Panc1 (cell line): Measurements from ENCODE around the gene PLCH2.

Experiments used
- POLR2AphosphoS5 ChIP-seq: IDR thresholded peaks from 2 replicates; pipeline ENCODE4 v1.6.1; 2012; ENCODE audit warnings: mild to moderate bottlenecking, low read depth, low read length, moderate library complexity
- SIN3A ChIP-seq: IDR thresholded peaks from 2 replicates; pipeline ENCODE4 v1.6.1; 2012; ENCODE audit warnings: low read depth, mild to moderate bottlenecking, low read length, moderate library complexity, borderline replicate concordance; ENCODE audit not compliant: insufficient read depth
- TF ChIP-seq, protein P1 (sequence below): fragments of 450-650 bp; IDR thresholded peaks from 2 replicates; pipeline ENCODE4 v1.5.1; 2017; ENCODE audit warnings: mild to moderate bottlenecking

DNA sequence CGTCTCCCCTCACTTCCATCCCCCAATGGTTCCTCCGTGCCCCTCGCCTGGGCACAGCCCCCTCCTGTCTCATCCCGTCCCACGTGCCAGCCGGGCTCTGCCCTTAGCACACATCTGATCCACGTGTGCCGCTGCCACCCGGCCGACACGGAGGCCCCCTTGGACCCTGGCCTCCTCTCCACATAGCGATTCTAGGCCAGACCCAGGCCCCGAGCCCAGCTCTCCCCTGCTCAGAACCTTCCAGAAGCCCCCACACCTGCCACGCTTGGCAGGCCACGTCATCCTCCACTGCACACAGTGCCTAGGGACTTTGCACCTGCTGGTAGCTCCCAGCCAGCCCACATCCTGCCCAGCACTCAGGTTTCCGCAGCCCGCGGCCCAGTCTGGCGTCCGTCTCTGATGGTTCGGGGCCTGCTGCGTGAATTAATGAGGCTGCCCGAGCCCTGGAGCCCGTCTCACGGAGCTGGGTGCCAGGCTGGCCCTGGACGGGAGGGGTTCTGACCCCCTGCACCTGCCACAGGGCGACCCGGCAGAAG, 20.1 kb downstream of the PLCH2 start:
- TF ChIP-seq, protein P1, sequence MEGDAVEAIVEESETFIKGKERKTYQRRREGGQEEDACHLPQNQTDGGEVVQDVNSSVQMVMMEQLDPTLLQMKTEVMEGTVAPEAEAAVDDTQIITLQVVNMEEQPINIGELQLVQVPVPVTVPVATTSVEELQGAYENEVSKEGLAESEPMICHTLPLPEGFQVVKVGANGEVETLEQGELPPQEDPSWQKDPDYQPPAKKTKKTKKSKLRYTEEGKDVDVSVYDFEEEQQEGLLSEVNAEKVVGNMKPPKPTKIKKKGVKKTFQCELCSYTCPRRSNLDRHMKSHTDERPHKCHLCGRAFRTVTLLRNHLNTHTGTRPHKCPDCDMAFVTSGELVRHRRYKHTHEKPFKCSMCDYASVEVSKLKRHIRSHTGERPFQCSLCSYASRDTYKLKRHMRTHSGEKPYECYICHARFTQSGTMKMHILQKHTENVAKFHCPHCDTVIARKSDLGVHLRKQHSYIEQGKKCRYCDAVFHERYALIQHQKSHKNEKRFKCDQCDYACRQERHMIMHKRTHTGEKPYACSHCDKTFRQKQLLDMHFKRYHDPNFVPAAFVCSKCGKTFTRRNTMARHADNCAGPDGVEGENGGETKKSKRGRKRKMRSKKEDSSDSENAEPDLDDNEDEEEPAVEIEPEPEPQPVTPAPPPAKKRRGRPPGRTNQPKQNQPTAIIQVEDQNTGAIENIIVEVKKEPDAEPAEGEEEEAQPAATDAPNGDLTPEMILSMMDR = no peak
- TF ChIP-seq POLR2AphosphoS5 = no peak
- no peak for TF ChIP-seq SIN3A
